Measurements from ENCODE around the gene LRRC1. TPM values are rescaled to one million over a fixed set of nuclear protein-coding genes. Genes with fewer than 3 reads are reported as not detected.

The LRRC1 gene
- polyA plus RNA-seq, 1 donor (not counting 4 experiments of a cell fraction or from before 2014, with no cell fraction given): 19.7 TPM

DNA sequence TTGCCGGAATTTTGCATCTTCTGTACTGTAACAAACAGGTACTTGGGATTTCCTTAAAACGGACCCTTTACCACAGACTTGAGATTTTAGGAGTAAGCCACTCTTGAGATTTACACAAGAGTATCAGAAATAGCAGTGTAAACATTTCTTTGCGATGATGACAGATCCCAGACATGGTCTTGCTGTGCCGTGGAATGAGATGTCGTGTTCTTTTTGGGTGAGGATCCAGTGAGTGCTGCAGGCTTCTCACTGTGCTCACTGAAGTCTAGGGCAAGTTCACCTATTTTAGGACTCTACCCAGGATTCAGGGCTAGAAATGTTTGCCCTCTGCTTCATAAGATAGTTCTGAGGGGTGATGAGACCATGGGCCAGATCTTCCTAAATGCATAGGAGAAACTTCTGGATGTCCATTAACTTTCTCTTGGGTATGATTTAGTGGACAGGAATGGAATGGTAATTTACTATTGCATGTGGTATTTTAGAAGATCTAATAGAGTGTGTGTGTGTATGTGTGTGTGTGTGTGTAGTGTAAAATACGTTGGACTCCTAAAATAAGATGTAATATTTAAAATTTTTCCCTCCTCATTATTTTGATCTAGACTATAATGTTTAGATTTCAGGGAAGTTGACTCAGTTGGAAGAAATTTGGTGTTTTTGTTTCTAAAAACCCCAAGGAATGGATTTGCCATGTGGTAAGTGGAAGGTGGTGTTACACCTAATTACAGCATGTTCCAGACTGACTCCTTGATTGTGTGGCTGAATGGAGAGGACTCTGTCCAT lies 8.5 kb downstream of the LRRC1 start:
- H3K9me3 ChIP-seq (ENCODE audit: control insufficient read depth, low read depth, low read length): no peaks in the 10 kb centered on the region
- H3K9ac ChIP-seq (ENCODE audit: control insufficient read depth, extremely low read depth, insufficient read depth, low read length): no peak overlapping the region
- peaks cover 4% of the 10 kb centered on the region for H3K9me1 ChIP-seq (ENCODE audit: control insufficient read depth, extremely low read depth, insufficient read depth, low read length)
- H3K4me2 ChIP-seq (ENCODE audit: control insufficient read depth, extremely low read depth, insufficient read depth, low read depth, low read length): no peak overlapping the region
- no peak for DNase-seq (ENCODE audit: low read depth, low spot score)
- H3K36me3 ChIP-seq (ENCODE audit: control insufficient read depth in 2 of 2, extremely low read depth in 1 of 2, insufficient read depth in 2 of 2, low read length in 2 of 2): no peaks in the 10 kb centered on the region
- no peak overlapping the region for H3K4me3 ChIP-seq (ENCODE audit: control insufficient read depth in 2 of 3, extremely low read depth in 1 of 3, insufficient read depth in 2 of 3, low read depth in 1 of 3, low read length in 3 of 3)
- no peak overlapping the region for H2AFZ ChIP-seq (ENCODE audit: control insufficient read depth, low read length)
- peaks cover 87% of the 10 kb centered on the region for H3K79me2 ChIP-seq (ENCODE audit: control insufficient read depth, insufficient read depth, low read length)
- H3K27me3 ChIP-seq (ENCODE audit: control insufficient read depth, extremely low read depth, insufficient read depth, low read length): no peaks in the 10 kb centered on the region
- TF ChIP-seq, protein P1, sequence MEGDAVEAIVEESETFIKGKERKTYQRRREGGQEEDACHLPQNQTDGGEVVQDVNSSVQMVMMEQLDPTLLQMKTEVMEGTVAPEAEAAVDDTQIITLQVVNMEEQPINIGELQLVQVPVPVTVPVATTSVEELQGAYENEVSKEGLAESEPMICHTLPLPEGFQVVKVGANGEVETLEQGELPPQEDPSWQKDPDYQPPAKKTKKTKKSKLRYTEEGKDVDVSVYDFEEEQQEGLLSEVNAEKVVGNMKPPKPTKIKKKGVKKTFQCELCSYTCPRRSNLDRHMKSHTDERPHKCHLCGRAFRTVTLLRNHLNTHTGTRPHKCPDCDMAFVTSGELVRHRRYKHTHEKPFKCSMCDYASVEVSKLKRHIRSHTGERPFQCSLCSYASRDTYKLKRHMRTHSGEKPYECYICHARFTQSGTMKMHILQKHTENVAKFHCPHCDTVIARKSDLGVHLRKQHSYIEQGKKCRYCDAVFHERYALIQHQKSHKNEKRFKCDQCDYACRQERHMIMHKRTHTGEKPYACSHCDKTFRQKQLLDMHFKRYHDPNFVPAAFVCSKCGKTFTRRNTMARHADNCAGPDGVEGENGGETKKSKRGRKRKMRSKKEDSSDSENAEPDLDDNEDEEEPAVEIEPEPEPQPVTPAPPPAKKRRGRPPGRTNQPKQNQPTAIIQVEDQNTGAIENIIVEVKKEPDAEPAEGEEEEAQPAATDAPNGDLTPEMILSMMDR (optimal IDR thresholded peaks at IDR 0.05 in 1 of 3, IDR thresholded peaks at IDR 0.05 in 1 of 3, conservative IDR thresholded peaks at IDR 0.05 in 1 of 3; ENCODE audit: extremely low read depth in 1 of 3, insufficient read depth in 2 of 3, low read length in 3 of 3): no peak
- no peak for TF ChIP-seq EZH2 (IDR thresholded peaks at IDR 0.05; ENCODE audit: low read length)
- no peaks in the 10 kb centered on the region for H4K20me1 ChIP-seq (ENCODE audit: control insufficient read depth, extremely low read depth, insufficient read depth, low read length)
- H3K27ac ChIP-seq (ENCODE audit: control insufficient read depth, insufficient read depth, low read length): no peak overlapping the region
- peaks cover 20% of the 10 kb centered on the region for H3K4me1 ChIP-seq (ENCODE audit: control insufficient read depth, extremely low read depth, insufficient read depth, low read length)
- dilution Hi-C loops (cut with MboI; ENCODE audit: extremely low pct_ligation_motif_present, low sequenced_read_pairs): no loop called here
- FAIRE-seq: no peak

DNA sequence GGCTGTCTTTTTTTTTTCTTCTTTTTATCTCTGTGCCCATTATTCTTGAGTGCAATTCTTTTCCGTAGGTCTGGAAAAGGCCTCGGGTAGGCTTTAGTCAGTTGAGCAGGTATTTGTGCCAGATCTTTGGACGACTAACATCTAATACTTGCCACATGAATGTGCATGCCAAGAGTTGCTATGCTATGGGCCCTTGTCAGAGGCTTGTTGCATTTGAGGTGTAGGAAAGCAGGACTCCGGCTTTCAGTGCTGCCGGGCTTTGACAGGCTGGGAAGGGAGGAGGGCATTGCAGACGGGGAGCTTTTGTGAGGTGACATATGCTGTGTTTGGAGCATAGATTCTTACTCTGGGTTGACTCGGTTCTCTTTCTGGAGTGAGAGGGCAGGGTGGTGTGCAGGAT lies 10.2 kb downstream of the LRRC1 start:
- H3K36me3 ChIP-seq (ENCODE audit: control insufficient read depth in 2 of 2, extremely low read depth in 1 of 2, insufficient read depth in 2 of 2, low read length in 2 of 2): no peaks in the 10 kb centered on the region
- H3K9me1 ChIP-seq (ENCODE audit: control insufficient read depth, extremely low read depth, insufficient read depth, low read length): peaks cover 4% of the 10 kb centered on the region
- H3K9ac ChIP-seq (ENCODE audit: control insufficient read depth, extremely low read depth, insufficient read depth, low read length): peak overlapping the region; percentile 28
- no peaks in the 10 kb centered on the region for H4K20me1 ChIP-seq (ENCODE audit: control insufficient read depth, extremely low read depth, insufficient read depth, low read length)
- H3K9me3 ChIP-seq (ENCODE audit: control insufficient read depth, low read depth, low read length): no peaks in the 10 kb centered on the region
- H2AFZ ChIP-seq (ENCODE audit: control insufficient read depth, low read length): no peak overlapping the region
- peak overlapping the region; percentile 55 for H3K4me2 ChIP-seq (ENCODE audit: control insufficient read depth, extremely low read depth, insufficient read depth, low read depth, low read length)
- no peak for DNase-seq (ENCODE audit: low read depth, low spot score)
- H3K4me3 ChIP-seq (ENCODE audit: control insufficient read depth in 2 of 3, extremely low read depth in 1 of 3, insufficient read depth in 2 of 3, low read depth in 1 of 3, low read length in 3 of 3): peak overlapping the region in 1 of 3 experiments; percentile 23
- no peaks in the 10 kb centered on the region for H3K27me3 ChIP-seq (ENCODE audit: control insufficient read depth, extremely low read depth, insufficient read depth, low read length)
- TF ChIP-seq, protein P1 (optimal IDR thresholded peaks at IDR 0.05 in 1 of 3, IDR thresholded peaks at IDR 0.05 in 1 of 3, conservative IDR thresholded peaks at IDR 0.05 in 1 of 3; ENCODE audit: extremely low read depth in 1 of 3, insufficient read depth in 2 of 3, low read length in 3 of 3): no peak
- no peak for TF ChIP-seq EZH2 (IDR thresholded peaks at IDR 0.05; ENCODE audit: low read length)
- H3K27ac ChIP-seq (ENCODE audit: control insufficient read depth, insufficient read depth, low read length): peak overlapping the region; percentile 11
- H3K79me2 ChIP-seq (ENCODE audit: control insufficient read depth, insufficient read depth, low read length): peaks cover 85% of the 10 kb centered on the region
- peaks cover 24% of the 10 kb centered on the region for H3K4me1 ChIP-seq (ENCODE audit: control insufficient read depth, extremely low read depth, insufficient read depth, low read length)
- dilution Hi-C loops (cut with MboI; ENCODE audit: extremely low pct_ligation_motif_present, low sequenced_read_pairs): no loop called here
- peak; percentile 83 for FAIRE-seq

Data from keratinocyte (primary cell).